ENCODE measurements around the gene WDR43. TPM values are rescaled to one million over a fixed set of nuclear protein-coding genes. Genes with fewer than 3 reads are reported as not detected.

WDR43 gene
- total and polyA plus RNA-seq, 2 donors from 2014 or later: 9.6 to 40.5 TPM

DNA sequence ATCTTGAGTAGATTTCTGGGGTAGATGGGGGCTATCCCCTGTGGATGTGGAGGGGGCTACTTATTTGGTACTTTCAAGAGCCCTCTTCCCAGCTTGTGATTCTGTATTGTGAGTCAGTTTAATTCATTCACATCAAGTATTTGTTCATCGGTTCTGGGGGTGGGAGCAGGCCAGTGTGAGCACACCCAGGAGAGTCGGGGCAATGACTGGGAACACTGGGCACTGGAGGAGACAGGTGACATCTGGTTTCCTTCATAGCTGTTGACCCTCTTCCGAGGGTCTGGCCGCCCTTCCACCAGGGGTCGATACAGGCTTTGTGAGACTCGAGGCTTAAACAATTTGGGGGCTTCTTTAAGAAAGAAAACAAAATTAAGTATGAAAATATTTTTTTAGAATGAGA lies 84.1 kb downstream of the WDR43 start:
- H3K9me3 ChIP-seq (ENCODE audit: control insufficient read depth in 2 of 3, insufficient read depth in 1 of 3, low read length in 3 of 3): no peaks in the 10 kb centered on the region
- no peak for DNase-seq
- no peak overlapping the region for H3K9ac ChIP-seq (ENCODE audit: low read length in 3 of 3)
- intact Hi-C loops (cut with DNase I): no loop called here
- no peaks in the 10 kb centered on the region for H3K36me3 ChIP-seq (ENCODE audit: control insufficient read depth in 2 of 3, insufficient read depth in 3 of 3, low read length in 3 of 3)
- peaks cover 0 to 2% (median 0%) of the 10 kb centered on the region in 3 donors for H3K4me1 ChIP-seq (ENCODE audit: control insufficient read depth in 2 of 3, insufficient read depth in 2 of 3, low read depth in 1 of 3, low read length in 3 of 3)
- no peak overlapping the region for H3K4me3 ChIP-seq (ENCODE audit: low read length in 3 of 3)
- no peak for FAIRE-seq
- H3K27me3 ChIP-seq (ENCODE audit: control insufficient read depth, insufficient read depth, low read length): no peaks in the 10 kb centered on the region
- TF ChIP-seq, protein P1, sequence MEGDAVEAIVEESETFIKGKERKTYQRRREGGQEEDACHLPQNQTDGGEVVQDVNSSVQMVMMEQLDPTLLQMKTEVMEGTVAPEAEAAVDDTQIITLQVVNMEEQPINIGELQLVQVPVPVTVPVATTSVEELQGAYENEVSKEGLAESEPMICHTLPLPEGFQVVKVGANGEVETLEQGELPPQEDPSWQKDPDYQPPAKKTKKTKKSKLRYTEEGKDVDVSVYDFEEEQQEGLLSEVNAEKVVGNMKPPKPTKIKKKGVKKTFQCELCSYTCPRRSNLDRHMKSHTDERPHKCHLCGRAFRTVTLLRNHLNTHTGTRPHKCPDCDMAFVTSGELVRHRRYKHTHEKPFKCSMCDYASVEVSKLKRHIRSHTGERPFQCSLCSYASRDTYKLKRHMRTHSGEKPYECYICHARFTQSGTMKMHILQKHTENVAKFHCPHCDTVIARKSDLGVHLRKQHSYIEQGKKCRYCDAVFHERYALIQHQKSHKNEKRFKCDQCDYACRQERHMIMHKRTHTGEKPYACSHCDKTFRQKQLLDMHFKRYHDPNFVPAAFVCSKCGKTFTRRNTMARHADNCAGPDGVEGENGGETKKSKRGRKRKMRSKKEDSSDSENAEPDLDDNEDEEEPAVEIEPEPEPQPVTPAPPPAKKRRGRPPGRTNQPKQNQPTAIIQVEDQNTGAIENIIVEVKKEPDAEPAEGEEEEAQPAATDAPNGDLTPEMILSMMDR (IDR thresholded peaks at IDR 0.05; ENCODE audit: borderline replicate concordance, extremely low read depth, insufficient read depth): no peak
- no peak overlapping the region for H3K27ac ChIP-seq (ENCODE audit: low read depth in 2 of 2, low read length in 2 of 2)

DNA sequence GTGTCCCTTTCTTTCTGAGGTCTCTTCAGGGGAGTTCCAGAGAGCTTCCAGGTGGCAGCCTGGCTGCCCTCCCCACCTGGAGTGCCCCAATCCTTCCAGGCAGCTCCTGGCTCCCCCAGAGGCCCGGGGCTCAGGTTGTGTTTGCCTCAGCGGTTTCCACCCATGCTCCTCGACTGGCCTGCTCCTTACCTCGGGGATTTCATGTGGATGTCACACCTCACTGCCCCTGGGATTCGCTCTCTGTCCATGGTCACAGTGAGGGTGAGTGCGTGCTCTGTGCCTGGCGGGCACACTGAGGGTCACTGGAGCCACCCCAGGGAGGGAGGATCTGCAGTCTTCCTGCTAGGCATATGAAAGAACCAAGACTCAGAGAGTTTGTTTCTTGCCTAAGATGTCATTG lies 84.6 kb downstream of the WDR43 start:
- H3K4me1 ChIP-seq (ENCODE audit: control insufficient read depth in 2 of 3, insufficient read depth in 2 of 3, low read depth in 1 of 3, low read length in 3 of 3): peaks cover 0 to 2% (median 0%) of the 10 kb centered on the region in 3 donors
- intact Hi-C loops (cut with DNase I): no loop called here
- no peak overlapping the region for H3K9ac ChIP-seq (ENCODE audit: low read length in 3 of 3)
- no peaks in the 10 kb centered on the region for H3K36me3 ChIP-seq (ENCODE audit: control insufficient read depth in 2 of 3, insufficient read depth in 3 of 3, low read length in 3 of 3)
- no peaks in the 10 kb centered on the region for H3K9me3 ChIP-seq (ENCODE audit: control insufficient read depth in 2 of 3, insufficient read depth in 1 of 3, low read length in 3 of 3)
- H3K4me3 ChIP-seq (ENCODE audit: low read length in 3 of 3): no peak overlapping the region
- no peak overlapping the region for H3K27ac ChIP-seq (ENCODE audit: low read depth in 2 of 2, low read length in 2 of 2)
- TF ChIP-seq, protein P1 (IDR thresholded peaks at IDR 0.05; ENCODE audit: borderline replicate concordance, extremely low read depth, insufficient read depth): no peak
- no peaks in the 10 kb centered on the region for H3K27me3 ChIP-seq (ENCODE audit: control insufficient read depth, insufficient read depth, low read length)
- DNase-seq (peak in 4 of 5 donors; percentile 55 to 71 (median 59)), FAIRE-seq (no peak)

DNA sequence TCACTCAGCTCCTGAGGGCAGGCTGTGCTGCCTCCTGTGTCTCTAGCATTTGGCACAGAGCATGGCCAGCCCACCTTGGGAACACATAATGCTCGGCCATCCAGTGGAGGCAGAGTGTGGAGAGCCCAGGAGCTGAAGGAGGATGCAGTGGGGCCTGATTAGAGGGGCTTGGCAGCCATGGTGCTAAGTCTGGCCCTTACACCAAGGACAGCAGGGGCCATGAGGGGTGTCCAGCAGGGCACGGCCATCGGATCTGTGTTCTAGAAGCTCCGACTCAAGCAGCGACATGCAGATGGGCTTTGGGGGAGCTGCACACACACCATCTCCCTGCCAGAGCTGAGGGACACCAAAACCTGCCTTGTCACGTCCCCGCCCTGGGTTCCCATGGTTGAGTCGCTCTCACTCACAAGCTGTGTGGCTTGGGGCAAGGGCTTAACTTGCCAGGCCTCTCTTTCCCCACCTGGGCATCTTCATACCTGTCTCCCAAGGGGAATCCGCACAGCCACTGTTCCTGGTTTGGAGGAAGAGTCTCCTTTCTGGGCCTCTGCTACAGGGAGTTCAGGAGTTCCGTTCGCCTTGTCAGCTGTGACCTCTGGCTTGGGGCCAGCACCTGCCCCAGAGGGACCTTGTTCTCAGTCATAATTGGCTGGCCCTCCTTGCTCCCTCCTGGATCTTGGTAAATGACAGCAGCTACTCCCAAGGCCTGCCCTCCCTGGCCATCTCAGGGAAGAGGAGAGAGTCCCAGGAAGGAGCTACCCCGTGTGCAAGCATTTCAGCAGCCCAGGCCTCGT lies 85.3 kb downstream of the WDR43 start:
- Histone ChIP-seq H3K9me3 (ENCODE audit: control insufficient read depth in 2 of 3, insufficient read depth in 1 of 3, low read length in 3 of 3) (no peaks in the 10 kb centered on the region), H3K4me1 (ENCODE audit: control insufficient read depth in 2 of 3, insufficient read depth in 2 of 3, low read depth in 1 of 3, low read length in 3 of 3) (peaks cover 0 to 2% (median 0%) of the 10 kb centered on the region in 3 donors), H3K4me3 (ENCODE audit: low read length in 3 of 3) (no peak overlapping the region), H3K36me3 (ENCODE audit: control insufficient read depth in 2 of 3, insufficient read depth in 3 of 3, low read length in 3 of 3) (no peaks in the 10 kb centered on the region), H3K27ac (ENCODE audit: low read depth in 2 of 2, low read length in 2 of 2) (no peak overlapping the region), H3K27me3 (ENCODE audit: control insufficient read depth, insufficient read depth, low read length) (no peaks in the 10 kb centered on the region), H3K9ac (ENCODE audit: low read length in 3 of 3) (no peak overlapping the region)
- intact Hi-C loops (cut with DNase I): no loop called here
- FAIRE-seq (no peak), DNase-seq (peak in 1 of 5 donors; percentile 15)
- TF ChIP-seq, protein P1 (IDR thresholded peaks at IDR 0.05; ENCODE audit: borderline replicate concordance, extremely low read depth, insufficient read depth): no peak
